NOMO-1 treated with DMSO at 0.1 percent for 48 hours (cell line): Measurements from ENCODE around the gene BPIFB6.

Source experiments
- DNase-seq: peaks from one replicate; lab custom pipeline; 2025; ENCODE audit not compliant: unreplicated experiment; lab: John Stamatoyannopoulos, UW

The BPIFB6 gene

GRCh38 chr20:33059741-33060390, 28.4 kb downstream of the BPIFB6 start:
- no peak for DNase-seq

- no peak for DNase-seq
Measured at GRCh38 chr20:33061658-33062028, 30.2 kb downstream of the BPIFB6 start.

GRCh38 chr20:33062105-33062824, 30.8 kb downstream of the BPIFB6 start:
- DNase-seq, result no peak

GRCh38 chr20:33062825-33063149, 31.3 kb downstream of the BPIFB6 start:
- no peak for DNase-seq

- DNase-seq, result no peak
Measured at GRCh38 chr20:33063271-33063670, 31.8 kb downstream of the BPIFB6 start.

GRCh38 chr20:33064572-33065287, 33.3 kb downstream of the BPIFB6 start:
- no peak for DNase-seq

- DNase-seq, result no peak
Measured at GRCh38 chr20:33065785-33066184, 34.3 kb downstream of the BPIFB6 start.

- DNase-seq, result no peak
Measured at GRCh38 chr20:33067806-33068205, 36.4 kb downstream of the BPIFB6 start.

- DNase-seq, result no peak
Measured at GRCh38 chr20:33068251-33068939, 36.9 kb downstream of the BPIFB6 start.

- DNase-seq, result no peak
Measured at GRCh38 chr20:33069673-33070072, 38.2 kb downstream of the BPIFB6 start.

- DNase-seq, result no peak
Measured at GRCh38 chr20:33070111-33071053, 38.9 kb downstream of the BPIFB6 start.

GRCh38 chr20:33071198-33071597, 39.8 kb downstream of the BPIFB6 start:
- no peak for DNase-seq

- DNase-seq, result no peak
Measured at GRCh38 chr20:33072362-33072761, 40.9 kb downstream of the BPIFB6 start.

GRCh38 chr20:33072813-33073212, 41.4 kb downstream of the BPIFB6 start:
- DNase-seq, result no peak

- DNase-seq, result no peak
Measured at GRCh38 chr20:33074675-33075074, 43.2 kb downstream of the BPIFB6 start.

GRCh38 chr20:33075281-33075680, 43.8 kb downstream of the BPIFB6 start:
- DNase-seq, result no peak

- DNase-seq, result no peak
Measured at GRCh38 chr20:33076662-33077372, 45.4 kb downstream of the BPIFB6 start.

- DNase-seq, result no peak
Measured at GRCh38 chr20:33079259-33079658, 47.8 kb downstream of the BPIFB6 start, which contains the start of gene BPIFB4. BPIFB4 (plus strand) TSS chr20:33079643; CDS start chr20:33081527, 1,884 bp downstream.

GRCh38 chr20:33081411-33082154, 50.1 kb downstream of the BPIFB6 start:
- no peak for DNase-seq
